NCI-H2081 treated with DMSO at 0.1 percent for 48 hours (cell line): ENCODE data around the gene CTDSP2.
"Not testable (repeated sequence)": the region's sequence is repeated elsewhere in the genome, so short reads cannot be mapped to it uniquely, and the experiment has no call there.

Experiments
- DNase-seq: peaks from one replicate; lab custom pipeline; 2025; lab: John Stamatoyannopoulos, UW

Gene CTDSP2

GRCh38 chr12:57846577-57847319 is at the start of gene CTDSP2:
CTDSP2 (minus strand) TSS chr12:57846729; CDS start chr12:57846435, 294 bp downstream.
- DNase-seq, result peak; percentile 79

- no peak for DNase-seq
These were observed 49.5 kb upstream of the CTDSP2 start for GRCh38 chr12:57896115-57896433.

- DNase-seq, result no peak
These were observed 49.0 kb upstream of the CTDSP2 start for GRCh38 chr12:57895389-57896114.

GRCh38 chr12:57894399-57895292 is 48.1 kb upstream of the CTDSP2 start:
- DNase-seq, result peak; percentile 34

- peak; percentile 47 for DNase-seq
These were observed 47.2 kb upstream of the CTDSP2 start for GRCh38 chr12:57893431-57894353.

GRCh38 chr12:57892232-57892972 is 45.9 kb upstream of the CTDSP2 start:
- no peak for DNase-seq

- no peak for DNase-seq
These were observed 45.2 kb upstream of the CTDSP2 start for GRCh38 chr12:57891542-57892228.

- no peak for DNase-seq
These were observed 43.9 kb upstream of the CTDSP2 start for GRCh38 chr12:57890191-57891115.

- DNase-seq, result peak; percentile 20
These were observed 43.0 kb upstream of the CTDSP2 start for GRCh38 chr12:57889500-57889989.

GRCh38 chr12:57888409-57889157 is 42.1 kb upstream of the CTDSP2 start:
- DNase-seq, result peak; percentile 87

- no peak for DNase-seq
These were observed 41.3 kb upstream of the CTDSP2 start for GRCh38 chr12:57887631-57888408.

- DNase-seq, result not testable (repeated sequence)
These were observed 40.4 kb upstream of the CTDSP2 start for GRCh38 chr12:57886964-57887363.

- DNase-seq, result no peak
These were observed 40.0 kb upstream of the CTDSP2 start for GRCh38 chr12:57886542-57886941.

GRCh38 chr12:57885207-57885606 is 38.7 kb upstream of the CTDSP2 start:
- DNase-seq, result no peak

- no peak for DNase-seq
These were observed 37.2 kb upstream of the CTDSP2 start for GRCh38 chr12:57883700-57884099.

GRCh38 chr12:57883057-57883456 is 36.5 kb upstream of the CTDSP2 start:
- no peak for DNase-seq

GRCh38 chr12:57882575-57882974 is 36.0 kb upstream of the CTDSP2 start:
- no peak for DNase-seq
